Panc1 (cell line): Measurements from ENCODE around the gene MOB4. TPM values are rescaled to one million over a fixed set of nuclear protein-coding genes. Genes with fewer than 3 reads are reported as not detected.

ENCODE experiments used
- ATAC-seq: fragments of 200-7000 bp; cut with Tn5 transposase; 2 replicates; pipeline ENCODE4 v1.9.1; 2020; ENCODE audit warnings: mild to moderate bottlenecking, moderate library complexity
- BruUV-seq: library from RNA; stranded (reverse); fragments of 400-500 nt; replicated peaks from 2 replicates; lab custom pipeline; 2021; lab: Mats Ljungman, UMichigan
- CTCF ChIA-PET: fragments of 300-600 bp; sonication (Branson Sonifier 250); formaldehyde crosslinking; loops from one replicate; lab custom pipeline; 2022; ENCODE audit warnings: antibody characterized with exemption; lab: Charles Lee
- POLR2A ChIA-PET: fragments of 300-600 bp; sonication (Branson Sonifier 250); formaldehyde crosslinking; loops from one replicate; lab custom pipeline; 2022; ENCODE audit warnings: antibody characterized with exemption; lab: Charles Lee
- DNase-seq: peaks from one replicate; pipeline ENCODE4 v3.0.0-alpha.2; 2010; ENCODE audit warnings: low read depth, low spot score
- H3K27ac ChIP-seq: 2 replicates; pipeline ENCODE4 v1.5.1; 2011; ENCODE audit warnings: mild to moderate bottlenecking, low read length, inconsistent platforms
- H3K27me3 ChIP-seq: fragments of 200-500 bp; sonication (Bioruptor generic); 2 replicates; pipeline ENCODE4 v1.6.0; 2014; ENCODE audit warnings: low read length, inconsistent platforms; ENCODE audit not compliant: control insufficient read depth, insufficient read depth
- H3K36me3 ChIP-seq: fragments of 200-500 bp; sonication (Bioruptor generic); 2 replicates; pipeline ENCODE4 v1.5.1; 2014; ENCODE audit warnings: inconsistent platforms, mild to moderate bottlenecking, low read length, moderate library complexity; ENCODE audit not compliant: control insufficient read depth, insufficient read depth
- H3K4me1 ChIP-seq: 2 replicates; pipeline ENCODE4 v1.5.1; 2011; ENCODE audit warnings: inconsistent platforms, mild to moderate bottlenecking, low read length, moderate library complexity; ENCODE audit not compliant: control insufficient read depth, insufficient read depth
- H3K4me3 ChIP-seq, 2 experiments: 2 replicates each; pipeline ENCODE4 v1.5.1; 2011 to 2012; ENCODE audit warnings: low read depth in 2 of 2, low read length in 2 of 2, mild to moderate bottlenecking in 2 of 2, inconsistent platforms in 1 of 2, moderate library complexity in 1 of 2
- H3K9me3 ChIP-seq: fragments of 200-500 bp; sonication (Bioruptor generic); 2 replicates; pipeline ENCODE4 v1.5.1; 2014; ENCODE audit warnings: low read depth, mild to moderate bottlenecking, inconsistent platforms, low read length, moderate library complexity; ENCODE audit not compliant: control insufficient read depth, insufficient read depth
- POLR2AphosphoS5 ChIP-seq: IDR thresholded peaks from 2 replicates; pipeline ENCODE4 v1.6.1; 2012; ENCODE audit warnings: mild to moderate bottlenecking, low read depth, low read length, moderate library complexity
- SIN3A ChIP-seq: IDR thresholded peaks from 2 replicates; pipeline ENCODE4 v1.6.1; 2012; ENCODE audit warnings: low read depth, mild to moderate bottlenecking, low read length, moderate library complexity, borderline replicate concordance; ENCODE audit not compliant: insufficient read depth
- TCF7L2 ChIP-seq: IDR thresholded peaks from 2 replicates; pipeline ENCODE4 v1.6.1; 2011; ENCODE audit warnings: mild to moderate bottlenecking, low read depth, low read length, inconsistent platforms
- in situ Hi-C: cut with HindIII; loops from 2 replicates; pipeline ENCODE4 v1.10.0; 2016; ENCODE audit warnings: low sequenced_read_pairs, low pct_unique_long_range_greater_than_20kb
- intact Hi-C: fragments of 100-400 bp; cut with micrococcal nuclease; formaldehyde crosslinking; loops from one replicate; pipeline ENCODE4 v1.10.0; 2022; ENCODE audit not compliant: unreplicated experiment
- total RNA-seq: library from RNA; stranded (reverse); gene quantifications from one replicate; pipeline ENCODE4 v1.2.1, GENCODE V29; 2021; ENCODE audit not compliant: unreplicated experiment
- TF ChIP-seq, protein P1 (sequence below), 2 experiments: IDR thresholded peaks; 2 replicates each; pipeline ENCODE4 v1.6.1; 2011 to 2012; ENCODE audit warnings: low read depth in 2 of 2, control low read depth in 1 of 2, low read length in 1 of 2, mild to moderate bottlenecking in 1 of 2, moderate library complexity in 1 of 2; ENCODE audit not compliant: insufficient read depth in 1 of 2
- TF ChIP-seq, protein P2 (sequence below): fragments of 450-650 bp; IDR thresholded peaks from 2 replicates; pipeline ENCODE4 v1.5.1; 2017; ENCODE audit warnings: mild to moderate bottlenecking

MOB4 gene
- total RNA-seq, 1 experiment from 2014 or later = 25.6 TPM

DNA sequence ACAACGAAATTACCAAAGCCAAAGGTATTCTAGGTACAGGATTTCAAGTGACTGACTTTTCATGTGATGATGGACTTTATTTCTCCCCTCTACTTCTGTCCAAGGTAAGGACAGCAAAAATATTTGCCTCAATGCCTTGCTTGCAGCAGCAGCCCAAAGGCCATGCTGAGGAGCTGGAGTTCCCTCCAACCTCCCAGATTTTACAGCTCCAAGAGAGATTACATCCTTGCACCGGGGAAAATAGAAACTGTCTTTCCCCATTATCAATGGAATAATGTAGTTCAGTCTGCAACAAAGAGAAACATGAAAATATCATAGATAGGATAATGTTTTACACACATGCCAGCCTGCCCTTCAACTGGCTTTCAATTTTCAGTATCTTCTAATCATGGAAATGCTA, 29.7 kb upstream of the MOB4 start:
- intact Hi-C loops (no loop called here), in situ Hi-C loops (no loop called here)
- ATAC-seq = no peak
- no peak overlapping the region for H3K4me3 ChIP-seq
- no peaks in the 10 kb centered on the region for H3K4me1 ChIP-seq
- BruUV-seq = no TSS peak
- no peak for DNase-seq
- peaks cover 36% of the 10 kb centered on the region for H3K36me3 ChIP-seq
- TF ChIP-seq, protein P1, sequence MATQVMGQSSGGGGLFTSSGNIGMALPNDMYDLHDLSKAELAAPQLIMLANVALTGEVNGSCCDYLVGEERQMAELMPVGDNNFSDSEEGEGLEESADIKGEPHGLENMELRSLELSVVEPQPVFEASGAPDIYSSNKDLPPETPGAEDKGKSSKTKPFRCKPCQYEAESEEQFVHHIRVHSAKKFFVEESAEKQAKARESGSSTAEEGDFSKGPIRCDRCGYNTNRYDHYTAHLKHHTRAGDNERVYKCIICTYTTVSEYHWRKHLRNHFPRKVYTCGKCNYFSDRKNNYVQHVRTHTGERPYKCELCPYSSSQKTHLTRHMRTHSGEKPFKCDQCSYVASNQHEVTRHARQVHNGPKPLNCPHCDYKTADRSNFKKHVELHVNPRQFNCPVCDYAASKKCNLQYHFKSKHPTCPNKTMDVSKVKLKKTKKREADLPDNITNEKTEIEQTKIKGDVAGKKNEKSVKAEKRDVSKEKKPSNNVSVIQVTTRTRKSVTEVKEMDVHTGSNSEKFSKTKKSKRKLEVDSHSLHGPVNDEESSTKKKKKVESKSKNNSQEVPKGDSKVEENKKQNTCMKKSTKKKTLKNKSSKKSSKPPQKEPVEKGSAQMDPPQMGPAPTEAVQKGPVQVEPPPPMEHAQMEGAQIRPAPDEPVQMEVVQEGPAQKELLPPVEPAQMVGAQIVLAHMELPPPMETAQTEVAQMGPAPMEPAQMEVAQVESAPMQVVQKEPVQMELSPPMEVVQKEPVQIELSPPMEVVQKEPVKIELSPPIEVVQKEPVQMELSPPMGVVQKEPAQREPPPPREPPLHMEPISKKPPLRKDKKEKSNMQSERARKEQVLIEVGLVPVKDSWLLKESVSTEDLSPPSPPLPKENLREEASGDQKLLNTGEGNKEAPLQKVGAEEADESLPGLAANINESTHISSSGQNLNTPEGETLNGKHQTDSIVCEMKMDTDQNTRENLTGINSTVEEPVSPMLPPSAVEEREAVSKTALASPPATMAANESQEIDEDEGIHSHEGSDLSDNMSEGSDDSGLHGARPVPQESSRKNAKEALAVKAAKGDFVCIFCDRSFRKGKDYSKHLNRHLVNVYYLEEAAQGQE (IDR thresholded peaks at IDR 0.05; ENCODE audit: insufficient read depth in 1 of 2, low read depth in 2 of 2, low read length in 1 of 2) = no peak
- no peak for TF ChIP-seq SIN3A
- TF ChIP-seq, protein P2, sequence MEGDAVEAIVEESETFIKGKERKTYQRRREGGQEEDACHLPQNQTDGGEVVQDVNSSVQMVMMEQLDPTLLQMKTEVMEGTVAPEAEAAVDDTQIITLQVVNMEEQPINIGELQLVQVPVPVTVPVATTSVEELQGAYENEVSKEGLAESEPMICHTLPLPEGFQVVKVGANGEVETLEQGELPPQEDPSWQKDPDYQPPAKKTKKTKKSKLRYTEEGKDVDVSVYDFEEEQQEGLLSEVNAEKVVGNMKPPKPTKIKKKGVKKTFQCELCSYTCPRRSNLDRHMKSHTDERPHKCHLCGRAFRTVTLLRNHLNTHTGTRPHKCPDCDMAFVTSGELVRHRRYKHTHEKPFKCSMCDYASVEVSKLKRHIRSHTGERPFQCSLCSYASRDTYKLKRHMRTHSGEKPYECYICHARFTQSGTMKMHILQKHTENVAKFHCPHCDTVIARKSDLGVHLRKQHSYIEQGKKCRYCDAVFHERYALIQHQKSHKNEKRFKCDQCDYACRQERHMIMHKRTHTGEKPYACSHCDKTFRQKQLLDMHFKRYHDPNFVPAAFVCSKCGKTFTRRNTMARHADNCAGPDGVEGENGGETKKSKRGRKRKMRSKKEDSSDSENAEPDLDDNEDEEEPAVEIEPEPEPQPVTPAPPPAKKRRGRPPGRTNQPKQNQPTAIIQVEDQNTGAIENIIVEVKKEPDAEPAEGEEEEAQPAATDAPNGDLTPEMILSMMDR = no peak
- no peak for TF ChIP-seq TCF7L2
- TF ChIP-seq POLR2AphosphoS5 = no peak
- ChIA-PET CTCF (no interaction called here), POLR2A (no interaction called here)
- H3K9me3 ChIP-seq = no peaks in the 10 kb centered on the region; the same call in 1 of the 2 replicates
- no peaks in the 10 kb centered on the region for H3K27me3 ChIP-seq
- H3K27ac ChIP-seq = no peak overlapping the region

DNA sequence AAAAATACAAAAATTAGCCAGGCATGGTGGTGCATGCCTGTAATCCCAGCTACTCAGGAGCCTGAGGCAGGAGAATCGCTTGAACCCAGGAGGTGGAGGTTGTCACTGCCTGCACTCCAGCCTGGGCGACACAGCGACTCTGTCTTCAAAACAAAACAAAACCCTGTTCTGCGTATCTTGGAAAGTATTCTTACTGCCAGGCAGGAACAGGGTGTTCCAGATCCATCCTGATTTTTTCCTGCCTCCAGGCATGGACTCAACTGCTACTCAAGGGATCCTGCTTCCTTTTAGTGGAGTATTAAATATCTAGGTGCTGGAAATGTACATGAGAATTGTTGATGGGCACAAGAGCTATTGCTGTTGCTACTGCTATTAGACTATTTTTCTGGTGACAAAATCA, 28.5 kb upstream of the MOB4 start:
- no peaks in the 10 kb centered on the region; the same call in 1 of the 2 replicates for H3K9me3 ChIP-seq
- H3K27me3 ChIP-seq = no peaks in the 10 kb centered on the region
- intact Hi-C loops = no loop called here
- DNase-seq (no peak), ATAC-seq (no peak)
- TF ChIP-seq, protein P2 = no peak
- TF ChIP-seq, protein P1 (IDR thresholded peaks at IDR 0.05; ENCODE audit: insufficient read depth in 1 of 2, low read depth in 2 of 2, low read length in 1 of 2) = no peak
- TF ChIP-seq TCF7L2 (no peak), SIN3A (no peak), POLR2AphosphoS5 (no peak)
- H3K36me3 ChIP-seq = peaks cover 41% of the 10 kb centered on the region
- in situ Hi-C loops = no loop called here
- H3K4me3 ChIP-seq = no peak overlapping the region
- CTCF ChIA-PET = no interaction called here
- H3K4me1 ChIP-seq = no peaks in the 10 kb centered on the region
- no peak overlapping the region for H3K27ac ChIP-seq
- no TSS peak for BruUV-seq
- POLR2A ChIA-PET = no interaction called here
